ENCODE measurements around the gene LIAS.

DNA sequence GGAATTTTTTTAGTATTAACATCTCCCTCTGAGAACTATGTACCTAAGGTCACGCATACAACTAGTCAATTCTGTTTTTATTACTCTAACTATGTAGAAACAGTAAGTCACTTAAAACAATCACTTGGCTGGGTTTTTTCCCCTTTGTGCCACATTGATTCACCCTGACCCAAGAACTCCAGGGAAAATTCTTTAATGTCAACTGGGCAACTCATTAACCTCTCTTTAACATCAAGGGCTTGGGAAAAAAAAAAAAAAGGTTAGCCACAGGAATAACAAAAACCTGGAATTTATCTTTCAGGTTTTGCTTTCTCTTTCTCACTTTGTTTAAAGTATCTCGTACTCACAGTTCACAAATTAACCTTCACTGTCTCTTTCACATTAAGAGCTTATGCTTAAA lies 8.2 kb upstream of the LIAS start:
- TF ChIP-seq FOXM1 (IDR thresholded peaks at IDR 0.05; ENCODE audit: borderline replicate concordance, low read depth): no peak
- TF ChIP-seq, protein P1, sequence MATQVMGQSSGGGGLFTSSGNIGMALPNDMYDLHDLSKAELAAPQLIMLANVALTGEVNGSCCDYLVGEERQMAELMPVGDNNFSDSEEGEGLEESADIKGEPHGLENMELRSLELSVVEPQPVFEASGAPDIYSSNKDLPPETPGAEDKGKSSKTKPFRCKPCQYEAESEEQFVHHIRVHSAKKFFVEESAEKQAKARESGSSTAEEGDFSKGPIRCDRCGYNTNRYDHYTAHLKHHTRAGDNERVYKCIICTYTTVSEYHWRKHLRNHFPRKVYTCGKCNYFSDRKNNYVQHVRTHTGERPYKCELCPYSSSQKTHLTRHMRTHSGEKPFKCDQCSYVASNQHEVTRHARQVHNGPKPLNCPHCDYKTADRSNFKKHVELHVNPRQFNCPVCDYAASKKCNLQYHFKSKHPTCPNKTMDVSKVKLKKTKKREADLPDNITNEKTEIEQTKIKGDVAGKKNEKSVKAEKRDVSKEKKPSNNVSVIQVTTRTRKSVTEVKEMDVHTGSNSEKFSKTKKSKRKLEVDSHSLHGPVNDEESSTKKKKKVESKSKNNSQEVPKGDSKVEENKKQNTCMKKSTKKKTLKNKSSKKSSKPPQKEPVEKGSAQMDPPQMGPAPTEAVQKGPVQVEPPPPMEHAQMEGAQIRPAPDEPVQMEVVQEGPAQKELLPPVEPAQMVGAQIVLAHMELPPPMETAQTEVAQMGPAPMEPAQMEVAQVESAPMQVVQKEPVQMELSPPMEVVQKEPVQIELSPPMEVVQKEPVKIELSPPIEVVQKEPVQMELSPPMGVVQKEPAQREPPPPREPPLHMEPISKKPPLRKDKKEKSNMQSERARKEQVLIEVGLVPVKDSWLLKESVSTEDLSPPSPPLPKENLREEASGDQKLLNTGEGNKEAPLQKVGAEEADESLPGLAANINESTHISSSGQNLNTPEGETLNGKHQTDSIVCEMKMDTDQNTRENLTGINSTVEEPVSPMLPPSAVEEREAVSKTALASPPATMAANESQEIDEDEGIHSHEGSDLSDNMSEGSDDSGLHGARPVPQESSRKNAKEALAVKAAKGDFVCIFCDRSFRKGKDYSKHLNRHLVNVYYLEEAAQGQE (IDR thresholded peaks at IDR 0.05; ENCODE audit: low read depth): no peak
- no peak for TF ChIP-seq EP300 (IDR thresholded peaks at IDR 0.05; ENCODE audit: borderline replicate concordance)
- TF ChIP-seq, protein P2, sequence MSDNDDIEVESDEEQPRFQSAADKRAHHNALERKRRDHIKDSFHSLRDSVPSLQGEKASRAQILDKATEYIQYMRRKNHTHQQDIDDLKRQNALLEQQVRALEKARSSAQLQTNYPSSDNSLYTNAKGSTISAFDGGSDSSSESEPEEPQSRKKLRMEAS (IDR thresholded peaks at IDR 0.05): no peak
- TF ChIP-seq EGR1 (IDR thresholded peaks at IDR 0.05): no peak
- TF ChIP-seq YY1 (IDR thresholded peaks at IDR 0.05; ENCODE audit: low read depth): no peak
- no peak for TF ChIP-seq RAD21 (IDR thresholded peaks at IDR 0.05; ENCODE audit: low read depth)
- TF ChIP-seq CREB1 (IDR thresholded peaks at IDR 0.05; ENCODE audit: low read depth): no peak

Data from Ishikawa (cell line).